Keratinocyte (primary cell): ENCODE measurements around the gene MAP3K3. TPM values are rescaled to one million over a fixed set of nuclear protein-coding genes. Genes with fewer than 3 reads are reported as not detected.

ENCODE experiments used
- DNase-seq: peaks from one replicate; pipeline ENCODE4 v3.0.0-alpha.2; 2011; ENCODE audit warnings: low read depth, missing footprints, low spot score
- FAIRE-seq: peaks from 2 replicates; lab custom pipeline; 2011; peaks lifted over from hg19 to GRCh38; lab: Jason Lieb, UNC
- H2AFZ ChIP-seq: 2 replicates; pipeline ENCODE4 v1.6.0; 2012; ENCODE audit warnings: low read length, control low read depth, inconsistent platforms; ENCODE audit not compliant: control insufficient read depth
- H3K27ac ChIP-seq: 2 replicates; pipeline ENCODE4 v1.5.1; 2011; ENCODE audit warnings: low read length; ENCODE audit not compliant: control insufficient read depth, insufficient read depth
- H3K27me3 ChIP-seq: 3 replicates; pipeline ENCODE4 v1.6.0; 2011; ENCODE audit warnings: low read length; ENCODE audit not compliant: control insufficient read depth, insufficient read depth; ENCODE audit errors: extremely low read depth
- H3K36me3 ChIP-seq, 2 experiments: 2 replicates in 1 of 2; 3 replicates in 1 of 2; pipeline ENCODE4 v1.5.1; 2011; ENCODE audit warnings: low read length in 2 of 2, mild to moderate bottlenecking in 1 of 2; ENCODE audit not compliant: control insufficient read depth in 2 of 2, insufficient read depth in 2 of 2; ENCODE audit errors: extremely low read depth in 1 of 2
- H3K4me1 ChIP-seq: 3 replicates; pipeline ENCODE4 v1.5.1; 2011; ENCODE audit warnings: low read length; ENCODE audit not compliant: control insufficient read depth, insufficient read depth; ENCODE audit errors: extremely low read depth
- H3K4me2 ChIP-seq: 3 replicates; pipeline ENCODE4 v1.6.0; 2011; ENCODE audit warnings: low read depth, low read length; ENCODE audit not compliant: control insufficient read depth, insufficient read depth; ENCODE audit errors: extremely low read depth
- H3K4me3 ChIP-seq, 3 experiments: fragments of 200-600 bp in 1 of 3; sonication (generic) in 1 of 3; 2 replicates in 2 of 3; 3 replicates in 1 of 3; pipeline ENCODE4 v1.5.1; 2011 to 2016; ENCODE audit warnings: low read length in 3 of 3, mild to moderate bottlenecking in 3 of 3, control low read depth in 2 of 3, inconsistent platforms in 1 of 3, low read depth in 1 of 3, mixed read lengths in 1 of 3, mixed run types in 1 of 3, moderate library complexity in 1 of 3; ENCODE audit not compliant: control insufficient read depth in 2 of 3, insufficient read depth in 2 of 3; ENCODE audit errors: extremely low read depth in 1 of 3
- H3K79me2 ChIP-seq: 2 replicates; pipeline ENCODE4 v1.6.0; 2012; ENCODE audit warnings: low read length; ENCODE audit not compliant: control insufficient read depth, insufficient read depth
- H3K9ac ChIP-seq: 3 replicates; pipeline ENCODE4 v1.6.0; 2011; ENCODE audit warnings: low read length; ENCODE audit not compliant: control insufficient read depth, insufficient read depth; ENCODE audit errors: extremely low read depth
- H3K9me1 ChIP-seq: 3 replicates; pipeline ENCODE4 v1.6.0; 2011; ENCODE audit warnings: low read length; ENCODE audit not compliant: control insufficient read depth, insufficient read depth; ENCODE audit errors: extremely low read depth
- H3K9me3 ChIP-seq: 2 replicates; pipeline ENCODE4 v1.5.1; 2012; ENCODE audit warnings: low read depth, low read length; ENCODE audit not compliant: control insufficient read depth
- H4K20me1 ChIP-seq: 3 replicates; pipeline ENCODE4 v1.6.0; 2011; ENCODE audit warnings: low read length; ENCODE audit not compliant: control insufficient read depth, insufficient read depth; ENCODE audit errors: extremely low read depth
- CTCF ChIP-seq, 3 experiments: IDR thresholded peaks in 1 of 3; conservative IDR thresholded peaks in 1 of 3; optimal IDR thresholded peaks in 1 of 3; 2 replicates in 2 of 3; 3 replicates in 1 of 3; pipeline versions ENCODE3 to v1.5.1; 2011; ENCODE audit warnings: low read length in 3 of 3, mild to moderate bottlenecking in 3 of 3, moderate library complexity in 2 of 3, control low read depth in 1 of 3, inconsistent platforms in 1 of 3; ENCODE audit not compliant: insufficient read depth in 2 of 3; ENCODE audit errors: extremely low read depth in 1 of 3
- EZH2 ChIP-seq: IDR thresholded peaks from one replicate; pipeline ENCODE4 v1.6.1; 2012; ENCODE audit warnings: inconsistent platforms, mild to moderate bottlenecking, low read length, moderate library complexity
- dilution Hi-C: fragments of 300-500 bp; cut with MboI; formaldehyde crosslinking; loops from one replicate; pipeline ENCODE4 v1.7.0; 2020; ENCODE audit warnings: low sequenced_read_pairs; ENCODE audit not compliant: extremely low pct_ligation_motif_present
- polyA plus RNA-seq, 5 experiments: library from polyadenylated mRNA; depleted of rRNA in 3 of 5; stranded (reverse) in 3 of 5; stranded (forward) in 1 of 5; unstranded in 1 of 5; fragments of >200 nt; gene quantifications; 1 replicate in 1 of 5; 2 replicates in 3 of 5; 3 replicates in 1 of 5; pipeline versions ENCODE4 v1.2.1 to v1.2.3, GENCODE V29; 2011 to 2012; ENCODE audit warnings: missing spikeins in 2 of 5, low read depth in 1 of 5, low replicate concordance in 1 of 5

MAP3K3 gene
- polyA plus RNA-seq, 1 donor (not counting 4 experiments of a cell fraction or from before 2014, with no cell fraction given): 9.8 TPM

DNA sequence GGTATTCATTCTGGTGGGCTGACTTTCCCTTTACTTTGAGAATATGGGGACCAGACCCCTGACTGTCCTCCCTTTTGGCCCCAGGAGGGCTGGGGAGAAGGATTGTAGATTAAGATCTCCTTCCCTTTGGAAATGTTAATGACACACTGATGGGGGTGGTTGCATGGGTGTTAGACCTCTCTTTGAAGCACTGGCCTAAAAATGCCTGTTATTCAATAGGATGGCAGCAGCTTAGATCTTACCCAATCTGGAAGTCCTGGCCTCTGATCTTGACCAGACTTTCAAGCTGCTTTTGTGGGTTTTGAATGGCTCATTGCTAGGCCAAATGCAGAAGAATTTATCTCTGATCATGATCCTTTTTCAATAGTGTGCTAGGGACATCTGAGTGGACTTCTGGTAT, 25.7 kb downstream of the MAP3K3 start:
- dilution Hi-C loops: no loop called here
- H3K36me3 ChIP-seq: peaks cover 0 to under 1% of the 10 kb centered on the region in 2 experiments

DNA sequence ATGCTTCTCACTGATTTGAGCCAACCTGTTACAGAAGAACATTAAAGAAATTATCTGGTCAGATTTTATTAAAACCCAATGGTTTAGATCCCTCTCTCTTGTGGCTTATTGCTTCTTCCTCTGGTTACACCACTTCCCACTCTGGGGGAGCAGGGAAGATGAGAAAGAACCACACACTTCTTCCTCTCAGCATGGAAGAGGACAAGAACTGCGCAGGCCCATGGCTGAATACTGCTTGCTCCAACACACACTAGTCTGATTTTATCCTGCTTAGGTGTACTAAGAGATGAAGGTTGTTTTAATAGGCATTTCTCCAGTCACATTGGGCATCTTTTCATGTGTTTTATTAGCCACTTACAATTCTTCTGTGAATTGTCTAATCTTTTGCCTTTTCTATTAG, 27.6 kb downstream of the MAP3K3 start:
- DNase-seq (no peak), FAIRE-seq (no peak)
- H3K4me1 ChIP-seq: peaks cover 23% of the 10 kb centered on the region
- no peaks in the 10 kb centered on the region for H4K20me1 ChIP-seq
- no peaks in the 10 kb centered on the region for H3K9me1 ChIP-seq
- H3K4me2 ChIP-seq: no peak overlapping the region
- no peaks in the 10 kb centered on the region for H3K9me3 ChIP-seq
- no peak overlapping the region for H3K27ac ChIP-seq
- H3K9ac ChIP-seq: no peak overlapping the region
- no peaks in the 10 kb centered on the region for H3K79me2 ChIP-seq
- no peak overlapping the region for H2AFZ ChIP-seq
- H3K27me3 ChIP-seq: no peaks in the 10 kb centered on the region
- peaks cover 0 to 1% of the 10 kb centered on the region in 2 experiments for H3K36me3 ChIP-seq
- no peak overlapping the region for H3K4me3 ChIP-seq
- TF ChIP-seq EZH2 (no peak), CTCF (optimal IDR thresholded peaks at IDR 0.05 in 1 of 3, IDR thresholded peaks at IDR 0.05 in 1 of 3, conservative IDR thresholded peaks at IDR 0.05 in 1 of 3; ENCODE audit: extremely low read depth in 1 of 3, insufficient read depth in 2 of 3, low read length in 3 of 3) (no peak)
- dilution Hi-C loops: no loop called here

More for the DNA sequence above, 25.7 kb downstream of the MAP3K3 start:
- Histone ChIP-seq H3K9ac (no peak overlapping the region), H3K9me1 (peaks cover 2% of the 10 kb centered on the region), H2AFZ (no peak overlapping the region), H3K27ac (no peak overlapping the region), H4K20me1 (no peaks in the 10 kb centered on the region), H3K4me2 (no peak overlapping the region), H3K4me3 (no peak overlapping the region), H3K9me3 (no peaks in the 10 kb centered on the region), H3K79me2 (no peaks in the 10 kb centered on the region), H3K27me3 (no peaks in the 10 kb centered on the region), H3K4me1 (peaks cover 23% of the 10 kb centered on the region)
- TF ChIP-seq EZH2 (no peak), CTCF (optimal IDR thresholded peaks at IDR 0.05 in 1 of 3, IDR thresholded peaks at IDR 0.05 in 1 of 3, conservative IDR thresholded peaks at IDR 0.05 in 1 of 3; ENCODE audit: extremely low read depth in 1 of 3, insufficient read depth in 2 of 3, low read length in 3 of 3) (no peak)
- FAIRE-seq (no peak), DNase-seq (no peak)
